ENCODE data around the gene TCF7L1.

TCF7L1 gene

DNA sequence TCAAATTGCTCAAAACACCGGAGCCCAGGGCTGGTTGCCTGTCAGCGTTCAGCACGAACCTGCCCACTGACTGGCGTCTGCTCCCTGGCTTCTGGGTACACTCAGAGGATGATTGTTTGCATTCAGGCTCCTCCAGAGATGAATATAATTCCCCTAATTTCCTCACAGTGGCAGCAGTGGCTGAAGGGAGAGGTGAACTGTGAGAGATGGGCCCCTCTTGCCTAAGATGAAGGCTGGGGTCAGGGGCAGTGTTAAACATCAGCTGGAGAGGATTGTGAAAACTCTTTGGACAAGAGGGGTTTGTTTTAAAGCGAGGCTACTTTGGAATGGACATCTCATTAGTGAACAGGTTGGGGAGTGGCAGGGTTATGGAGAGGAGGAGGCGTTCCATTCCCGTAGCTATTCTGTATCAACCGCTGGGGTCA, 31.0 kb downstream of the TCF7L1 start:
- no peak for DNase-seq (ENCODE audit: low spot score)

DNA sequence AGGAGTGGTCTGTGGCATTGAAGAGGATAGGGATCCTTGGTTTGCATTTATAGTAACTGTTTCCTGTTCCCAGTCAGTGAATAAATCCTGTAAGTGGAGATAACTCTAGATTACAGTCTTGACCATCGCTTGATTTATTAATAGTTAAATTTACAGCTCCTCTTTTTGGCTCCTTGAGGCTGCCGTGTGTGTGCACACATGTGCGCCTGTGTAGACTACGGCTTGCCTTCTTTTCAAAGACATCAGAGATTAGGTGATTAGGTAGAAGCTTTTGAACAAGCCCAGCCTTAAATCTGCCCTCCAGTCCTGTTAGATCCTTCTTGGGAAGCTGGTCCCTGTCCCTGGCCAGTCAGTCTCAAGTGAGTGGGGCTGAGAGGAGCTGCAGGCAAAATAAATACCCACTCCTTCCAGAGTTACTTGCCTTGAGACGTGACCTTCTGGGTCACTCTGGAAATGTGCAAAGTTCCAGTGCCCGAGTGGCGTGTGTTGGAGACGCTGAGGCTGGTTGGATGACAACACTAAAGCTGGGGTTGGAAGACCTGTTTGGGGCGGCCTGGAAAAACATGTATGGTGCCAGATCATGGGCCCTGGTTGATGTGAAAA, 32.0 kb downstream of the TCF7L1 start:
- DNase-seq (ENCODE audit: low spot score) = no peak

DNA sequence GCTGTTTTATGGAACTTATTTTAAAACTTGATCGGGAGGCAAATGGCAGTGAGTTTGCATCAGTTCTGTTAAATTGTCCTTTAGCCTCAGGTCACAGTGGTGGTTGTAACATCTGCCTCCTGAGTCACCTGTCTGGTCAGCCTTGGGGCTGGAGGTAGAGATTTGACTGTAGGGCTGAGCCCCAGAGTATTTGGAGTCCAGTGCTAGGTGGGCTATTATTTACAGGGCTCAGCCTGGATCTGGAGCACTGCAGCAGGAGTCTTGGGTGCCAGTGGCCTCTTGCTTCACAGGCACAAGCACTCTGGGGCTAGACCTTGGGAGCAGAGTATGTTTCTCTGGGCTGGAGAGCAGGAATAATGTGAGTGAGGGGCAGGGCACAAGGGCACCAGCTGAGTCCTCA, 32.8 kb downstream of the TCF7L1 start:
- DNase-seq (ENCODE audit: low spot score) = no peak

DNA sequence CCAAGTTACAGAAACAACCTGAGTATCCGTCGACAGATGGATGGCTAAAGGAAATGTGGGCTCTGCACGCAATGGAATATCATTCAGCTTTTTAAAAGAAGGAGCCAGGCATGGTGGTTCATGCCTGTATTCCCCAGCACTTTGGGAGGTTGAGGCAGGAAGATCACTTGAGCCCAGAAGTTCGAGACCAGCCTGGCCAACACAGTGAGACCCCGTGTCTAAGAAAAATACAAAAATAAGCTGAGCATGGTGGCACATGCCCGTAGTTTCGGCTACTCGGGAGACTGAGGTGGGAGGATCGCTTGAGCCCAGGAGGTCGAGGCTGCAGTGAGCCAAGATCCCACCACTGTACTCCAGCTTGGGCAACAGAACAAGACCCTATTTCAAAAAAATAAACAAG, 34.3 kb downstream of the TCF7L1 start:
- no peak for DNase-seq (ENCODE audit: low spot score)

DNA sequence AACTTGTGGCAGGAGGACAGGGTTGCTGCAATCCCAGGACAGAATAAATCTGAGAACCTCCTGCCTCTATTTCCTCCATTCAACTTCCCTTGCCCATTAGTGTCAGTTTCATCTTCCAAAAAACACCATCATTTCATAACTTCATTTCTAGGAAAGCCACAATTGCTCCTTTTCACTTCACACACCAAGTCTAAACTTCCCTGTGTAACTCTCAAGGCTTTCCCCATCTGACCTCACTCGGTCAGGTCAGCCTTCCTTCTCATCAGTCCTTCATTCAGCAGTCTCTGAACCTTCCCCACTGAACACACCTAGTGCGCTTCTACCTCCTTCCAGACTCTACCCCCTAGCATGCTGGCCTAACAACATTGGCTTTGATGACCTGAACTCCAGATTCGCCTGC, 35.8 kb downstream of the TCF7L1 start:
- DNase-seq (ENCODE audit: low spot score) = no peak

DNA sequence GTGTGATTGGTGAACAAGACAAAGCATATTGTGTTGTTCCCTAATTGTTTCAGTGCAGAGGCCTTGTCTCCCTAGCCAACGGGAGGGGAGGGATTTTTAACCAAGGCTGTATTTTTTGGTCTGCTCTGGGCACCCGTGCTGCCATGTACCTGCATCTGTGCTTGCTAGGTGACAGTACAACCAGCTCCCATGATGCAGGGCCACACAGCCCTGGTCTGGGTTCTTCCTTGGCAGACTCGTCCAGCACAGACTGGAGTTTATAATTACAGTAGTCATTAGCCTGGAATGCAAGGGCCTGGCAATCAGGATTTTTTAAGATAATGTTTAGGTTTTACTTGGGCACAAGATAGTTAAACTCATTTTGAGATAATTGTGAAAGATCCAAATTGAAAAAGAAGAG, 36.4 kb downstream of the TCF7L1 start:
- no peak for DNase-seq (ENCODE audit: low spot score)

DNA sequence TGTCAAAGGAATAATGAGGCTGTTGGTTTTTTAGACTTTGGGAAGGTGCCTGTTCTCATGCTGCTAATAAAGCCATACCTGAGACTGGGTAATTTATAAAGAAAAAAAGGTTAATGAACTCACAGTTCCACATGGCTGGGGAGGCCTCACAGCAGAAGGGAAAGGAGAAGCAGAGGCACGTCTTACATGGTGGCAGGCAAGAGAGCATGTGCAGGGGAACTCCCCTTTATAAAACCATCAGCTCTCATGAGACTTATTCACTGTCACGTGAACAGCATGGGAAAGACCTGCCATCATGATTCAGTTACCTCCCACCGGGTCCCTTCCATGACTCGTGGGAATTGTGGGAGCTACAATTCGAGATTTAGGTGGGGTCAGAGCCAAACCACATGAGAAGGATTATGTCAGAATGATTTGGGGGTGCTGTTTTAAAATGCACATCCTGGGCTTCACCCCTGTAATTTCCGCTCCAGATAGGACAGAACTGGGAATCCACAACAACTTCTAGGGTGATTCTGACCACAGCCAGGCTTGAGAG, 37.8 kb downstream of the TCF7L1 start:
- DNase-seq (ENCODE audit: low spot score) = no peak

DNA sequence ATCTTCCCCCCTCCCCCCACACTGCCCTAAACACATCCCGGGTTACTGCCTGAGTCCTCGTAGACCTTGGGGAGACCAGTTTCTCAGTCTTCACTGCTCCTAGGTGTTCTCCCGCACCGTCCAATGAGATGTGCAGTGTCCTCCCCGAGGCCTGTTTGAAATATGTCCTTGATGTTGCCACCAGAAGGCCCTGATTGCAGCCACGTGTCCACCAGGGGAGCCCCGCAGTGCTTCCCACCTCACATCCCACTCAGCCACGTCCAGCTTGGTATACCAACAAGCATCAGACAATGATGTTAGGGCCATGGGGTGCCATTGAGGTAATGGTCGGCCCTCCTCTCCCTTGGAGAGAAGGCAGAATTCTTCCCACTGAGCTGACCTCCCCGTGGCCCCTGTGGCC, 38.7 kb downstream of the TCF7L1 start:
- DNase-seq (ENCODE audit: low spot score) = no peak

DNA sequence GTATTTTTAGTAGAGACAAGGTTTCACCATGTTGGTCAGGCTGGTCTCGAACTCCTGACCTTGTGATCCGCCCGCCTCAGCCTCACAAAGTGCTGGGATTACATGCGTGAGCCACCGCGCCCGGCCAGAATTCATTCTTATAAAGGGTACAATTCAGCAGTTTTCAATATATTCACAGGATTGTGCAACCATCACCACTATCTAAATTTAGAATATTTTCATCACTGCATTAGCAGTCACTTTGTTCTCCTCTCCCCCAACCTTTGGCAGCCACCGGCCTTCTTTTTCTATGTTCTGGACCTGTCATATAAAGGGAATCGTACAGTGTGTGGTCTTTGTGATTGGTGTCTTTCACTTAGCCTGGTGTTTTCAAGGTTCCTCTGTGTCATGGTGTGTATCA, 40.7 kb downstream of the TCF7L1 start:
- DNase-seq (ENCODE audit: low spot score) = no peak

DNA sequence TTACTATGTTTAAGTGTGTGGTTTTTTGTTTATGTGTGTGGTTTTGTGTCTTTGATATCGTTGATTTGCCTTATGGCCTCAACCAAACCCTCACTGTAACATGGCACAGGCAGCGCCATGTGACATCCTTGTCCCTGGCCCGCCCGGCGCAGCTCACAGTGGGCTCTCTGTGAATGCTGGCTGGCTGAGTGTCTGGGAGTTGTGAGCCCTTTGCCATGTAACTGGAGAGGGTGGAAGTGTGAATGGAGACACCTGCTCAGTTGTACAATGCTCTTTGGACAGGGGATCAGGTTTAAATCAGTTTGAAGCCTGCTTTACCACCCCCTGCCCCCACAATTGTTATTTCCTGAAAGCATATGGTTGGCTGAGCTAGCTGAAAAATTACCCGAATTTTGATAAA, 41.8 kb downstream of the TCF7L1 start:
- DNase-seq (ENCODE audit: low spot score) = no peak

DNA sequence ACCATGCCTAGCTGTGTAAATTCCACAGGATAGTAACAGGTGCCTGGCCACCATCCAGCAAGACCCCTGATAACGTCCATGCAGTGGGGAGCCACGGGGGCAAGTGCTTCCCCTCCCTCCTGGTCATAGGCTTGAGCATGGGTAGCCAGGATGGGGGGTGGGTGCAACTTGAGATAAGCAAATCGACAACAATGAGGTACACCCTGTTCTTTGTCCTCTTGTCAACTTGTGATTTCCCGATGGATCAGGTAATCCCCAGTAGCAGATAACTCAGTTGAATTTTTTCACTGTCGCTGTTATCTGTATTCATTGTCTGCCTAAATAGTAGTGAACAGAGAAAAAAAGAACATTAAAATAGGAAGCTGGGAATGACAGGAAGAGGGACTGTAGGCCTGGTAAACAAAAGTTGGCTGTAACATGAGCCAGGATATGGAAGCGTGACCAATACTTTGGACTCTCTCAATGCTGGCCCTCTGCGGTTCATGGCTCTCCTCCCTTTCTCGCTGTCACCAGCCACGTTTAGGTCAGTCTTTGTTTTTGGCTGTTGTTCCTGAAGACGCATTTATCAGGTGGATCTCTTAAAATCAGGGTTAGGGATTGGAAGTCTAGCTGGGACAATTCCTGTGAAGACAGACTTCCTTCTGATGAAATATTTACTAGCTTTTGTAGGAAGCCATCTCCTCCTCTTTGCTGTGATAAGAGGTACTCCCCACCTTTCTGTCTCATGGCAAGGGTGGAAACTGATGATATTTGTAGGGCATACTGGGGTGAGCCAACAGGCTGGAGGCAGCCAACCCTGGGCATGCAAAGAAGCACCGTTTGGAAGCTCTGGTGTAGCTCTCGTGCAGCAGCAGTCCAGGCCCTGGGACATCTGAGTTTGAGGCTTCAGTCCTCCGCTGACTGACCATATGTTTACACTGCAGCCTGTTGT, 42.4 kb downstream of the TCF7L1 start:
- no peak for DNase-seq (ENCODE audit: low spot score)

DNA sequence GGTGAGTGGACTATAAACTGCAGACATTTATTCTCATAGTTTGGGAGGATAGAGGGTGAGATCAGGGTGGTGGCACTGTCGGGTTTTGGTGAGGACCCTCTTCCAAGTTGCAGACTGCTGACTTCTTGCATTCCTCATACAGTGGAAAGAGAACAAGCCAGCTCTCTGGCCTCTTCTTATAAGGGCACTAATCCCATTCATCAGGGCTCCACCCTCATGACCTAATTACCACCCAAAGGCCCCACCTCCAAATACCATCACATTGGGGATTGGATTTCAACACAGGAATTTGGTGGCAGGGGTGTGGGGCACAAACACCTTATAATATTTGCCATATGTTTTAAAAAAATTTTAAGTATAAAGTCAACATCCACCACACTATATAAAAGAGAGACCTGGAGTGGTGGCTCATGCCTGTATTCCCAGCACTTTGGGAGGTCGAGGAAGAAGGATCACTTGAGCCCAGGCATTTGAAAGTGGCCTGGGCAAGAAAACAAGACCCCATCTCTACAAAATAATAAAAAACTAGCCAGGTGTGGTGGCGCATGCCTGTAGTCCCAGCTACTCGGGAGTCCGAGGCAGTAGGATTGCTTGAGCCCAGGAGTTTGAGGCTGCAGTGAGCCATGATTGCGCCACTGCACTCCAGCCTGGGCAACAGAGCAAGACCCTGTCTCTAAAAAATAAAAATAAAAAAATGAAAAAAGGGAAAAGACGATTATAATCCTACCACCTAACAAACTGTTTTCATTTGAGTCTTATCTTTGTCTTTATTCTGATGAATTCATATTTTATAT, 44.0 kb downstream of the TCF7L1 start:
- DNase-seq (ENCODE audit: low spot score) = no peak

DNA sequence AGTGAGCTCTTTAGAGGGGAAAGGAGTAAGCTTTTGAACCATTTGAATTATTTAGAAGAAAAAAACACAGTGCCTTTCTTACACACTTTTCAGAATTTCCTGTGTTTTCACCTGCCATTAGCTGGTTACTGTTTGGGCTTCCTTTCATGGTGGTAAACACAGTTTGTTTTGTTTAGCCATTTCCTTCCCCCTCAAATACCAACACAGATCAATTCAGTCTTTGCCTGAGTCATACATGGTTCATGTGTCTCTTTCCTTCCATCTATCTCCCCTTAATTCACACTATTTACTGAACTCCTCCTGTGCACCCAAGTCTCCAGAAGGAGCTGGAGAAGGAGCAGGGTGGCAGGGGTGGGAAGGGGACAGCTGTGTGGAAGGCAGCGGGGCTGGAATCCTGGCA, 45.0 kb downstream of the TCF7L1 start:
- DNase-seq (ENCODE audit: low spot score) = no peak

DNA sequence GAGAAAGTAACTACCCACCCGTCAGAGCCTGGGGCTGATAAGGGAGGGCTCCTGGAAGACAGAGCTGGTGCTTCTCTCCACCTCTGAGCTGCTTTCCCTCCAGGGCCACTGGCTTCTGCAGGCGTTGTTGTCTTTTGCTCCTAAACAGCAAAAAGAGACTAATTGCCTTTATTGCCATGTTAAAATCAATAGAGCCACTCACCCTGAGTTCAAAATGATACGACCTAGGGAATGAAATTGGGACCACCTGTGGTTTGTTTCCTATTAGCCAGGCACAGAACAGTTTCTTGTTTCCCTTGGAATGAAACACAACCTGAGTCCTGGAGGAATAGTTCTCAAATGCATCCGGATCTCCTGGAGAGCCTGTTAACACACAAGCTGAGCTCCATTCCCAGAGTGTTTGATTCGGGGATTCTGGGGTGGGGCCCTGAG, 45.8 kb downstream of the TCF7L1 start:
- no peak for DNase-seq (ENCODE audit: low spot score)

DNA sequence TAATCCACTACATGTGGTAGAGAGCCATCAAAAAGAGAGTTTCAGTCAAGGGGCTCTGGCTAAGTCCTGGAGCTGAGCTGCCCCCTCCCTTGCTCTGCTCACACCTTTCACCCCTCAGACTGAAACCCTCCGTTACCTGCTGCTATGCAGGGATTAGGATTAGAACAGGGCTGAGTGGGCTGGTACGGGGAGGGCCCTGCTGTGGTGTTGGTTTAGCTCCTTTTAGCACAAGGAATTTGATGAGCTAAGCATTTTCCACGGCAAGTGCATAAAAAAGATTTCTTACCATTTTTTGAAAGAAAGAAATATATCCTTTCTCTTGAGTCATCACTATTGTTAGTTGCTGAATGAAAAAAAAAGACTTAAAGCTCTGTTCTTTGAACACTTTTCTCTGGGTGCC, 46.3 kb downstream of the TCF7L1 start:
- DNase-seq (ENCODE audit: low spot score) = no peak

DNA sequence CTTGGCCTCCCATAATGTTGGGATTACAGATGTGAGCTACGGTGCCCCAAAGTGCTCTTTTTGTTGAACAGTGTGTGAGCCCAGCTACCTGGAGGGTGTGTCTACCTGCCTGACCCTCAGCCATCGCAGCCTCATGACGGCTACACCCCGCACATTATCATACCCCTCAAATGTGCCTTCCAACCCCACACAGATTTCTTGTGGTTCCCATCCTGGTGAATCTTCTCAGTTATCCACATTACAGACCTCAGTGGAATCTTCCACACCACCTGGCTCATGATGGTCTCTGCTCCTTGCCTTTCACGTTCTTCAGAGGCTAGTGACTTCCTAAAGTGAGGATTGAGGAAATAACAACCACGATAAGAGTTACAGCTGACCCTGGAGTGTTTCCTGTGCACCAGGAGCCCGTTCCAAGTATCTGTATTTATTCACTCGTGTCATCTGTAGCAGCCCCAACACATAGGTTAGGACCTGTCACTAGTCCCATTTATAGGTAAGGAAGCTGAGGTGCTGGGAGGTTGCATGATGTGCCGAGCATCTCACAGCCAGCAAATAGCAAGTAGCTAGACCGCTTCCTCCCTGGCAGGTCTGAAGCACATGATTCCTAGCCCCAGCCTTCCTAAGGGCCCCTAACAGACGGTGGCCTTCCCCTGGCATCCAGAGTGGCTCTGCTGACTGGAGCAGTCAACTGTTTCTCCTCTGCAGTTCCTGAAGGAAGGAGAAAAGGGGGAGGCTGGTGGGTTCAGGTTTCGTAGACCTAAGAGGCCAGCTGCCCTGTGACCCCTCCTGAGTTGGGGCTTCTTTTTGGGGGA, 47.3 kb downstream of the TCF7L1 start:
- DNase-seq (ENCODE audit: low spot score) = no peak

DNA sequence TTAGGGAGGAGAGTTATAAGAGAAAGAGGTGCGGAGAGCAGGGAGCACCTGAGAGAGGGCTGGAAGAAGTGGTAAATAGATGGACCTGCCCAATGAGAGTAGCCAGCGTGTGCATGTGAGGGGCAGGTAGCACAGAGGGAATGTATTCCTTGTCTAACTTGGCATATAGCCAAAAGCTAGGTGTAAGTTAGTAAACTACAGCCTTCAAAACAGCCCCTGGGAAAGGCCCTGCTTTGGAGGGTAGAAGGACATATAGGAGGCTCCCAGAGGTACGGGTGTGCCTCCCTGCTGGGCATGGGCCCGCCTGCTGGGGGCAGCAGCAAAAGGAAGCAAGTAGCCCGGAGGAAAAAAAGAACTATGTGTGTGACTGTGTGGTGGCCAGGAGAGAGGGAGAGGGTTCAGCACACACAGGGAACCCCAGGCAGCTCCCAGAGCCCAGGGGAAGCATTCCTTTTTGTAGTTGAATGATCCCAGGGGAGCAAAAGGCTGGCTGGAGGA, 48.0 kb downstream of the TCF7L1 start:
- DNase-seq (ENCODE audit: low spot score) = peak; percentile 5

DNA sequence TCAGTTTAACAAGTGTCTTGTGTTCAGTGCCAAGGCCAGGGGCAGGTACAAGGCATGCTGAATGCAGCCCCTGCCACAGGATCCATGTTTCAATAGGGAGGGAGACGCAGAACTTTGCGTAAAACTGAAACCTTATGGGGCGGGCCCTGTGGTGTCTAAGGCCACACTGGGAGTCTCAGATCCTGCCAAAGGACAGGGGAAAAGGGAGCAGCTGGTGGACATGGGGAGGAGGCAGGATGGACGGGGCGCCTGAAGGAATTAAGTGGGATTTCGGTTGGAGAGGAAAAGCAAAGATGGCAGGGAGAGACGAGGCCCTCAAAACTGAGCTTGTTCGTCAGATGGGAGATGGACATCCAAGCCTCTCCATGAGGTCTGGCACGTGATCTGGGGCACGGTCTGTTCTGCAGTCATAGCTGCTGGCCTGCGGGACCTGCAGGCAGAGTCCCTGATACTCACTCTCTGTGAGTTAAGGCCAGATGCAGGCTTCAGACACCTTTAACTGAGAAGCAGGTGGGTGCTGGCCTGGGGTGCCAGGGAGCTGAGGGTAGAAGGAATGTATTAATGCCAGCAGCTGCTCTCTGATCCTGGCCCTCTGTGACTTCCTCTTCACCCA, 48.8 kb downstream of the TCF7L1 start:
- DNase-seq (ENCODE audit: low spot score) = no peak

DNA sequence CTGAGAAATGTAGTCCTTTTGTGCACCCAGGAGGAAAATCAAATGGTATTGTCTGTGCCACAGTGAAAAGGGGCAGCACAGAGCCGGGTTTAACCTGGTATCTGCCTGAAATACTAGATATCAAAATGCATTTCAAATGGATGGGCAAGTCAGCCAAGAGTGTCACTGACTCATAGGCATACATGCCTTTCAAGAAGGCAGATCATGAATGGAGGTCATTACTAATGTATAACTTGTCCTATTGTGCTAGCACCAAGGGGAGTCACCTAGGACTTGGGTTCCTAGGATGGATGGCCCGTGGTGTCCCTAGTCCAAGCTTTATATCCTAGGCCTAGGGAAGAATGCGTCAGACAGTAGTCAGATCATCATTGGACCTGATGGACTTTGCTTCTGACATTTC, 49.9 kb downstream of the TCF7L1 start:
- DNase-seq (ENCODE audit: low spot score) = peak; percentile 10

DNA sequence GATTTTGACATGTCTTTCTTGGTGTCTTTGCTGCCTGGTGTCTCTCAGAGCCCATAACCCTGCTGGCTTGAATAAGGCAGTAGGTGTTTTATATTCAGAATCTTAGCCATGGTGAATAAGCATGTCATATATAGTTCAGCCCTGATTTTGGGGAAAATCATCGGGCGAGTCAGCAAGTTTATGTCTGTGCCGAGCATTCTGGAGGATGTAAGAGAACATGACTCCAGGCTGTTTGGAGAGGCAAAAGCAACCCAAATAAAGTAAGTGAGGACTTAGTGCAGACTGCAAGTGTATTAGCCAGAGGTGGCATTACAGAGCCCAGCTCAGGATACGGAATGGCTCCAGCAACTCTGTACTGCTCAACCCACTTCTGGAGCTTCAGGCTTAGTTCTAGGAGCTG, 50.3 kb downstream of the TCF7L1 start:
- no peak for DNase-seq (ENCODE audit: low spot score)

DNA sequence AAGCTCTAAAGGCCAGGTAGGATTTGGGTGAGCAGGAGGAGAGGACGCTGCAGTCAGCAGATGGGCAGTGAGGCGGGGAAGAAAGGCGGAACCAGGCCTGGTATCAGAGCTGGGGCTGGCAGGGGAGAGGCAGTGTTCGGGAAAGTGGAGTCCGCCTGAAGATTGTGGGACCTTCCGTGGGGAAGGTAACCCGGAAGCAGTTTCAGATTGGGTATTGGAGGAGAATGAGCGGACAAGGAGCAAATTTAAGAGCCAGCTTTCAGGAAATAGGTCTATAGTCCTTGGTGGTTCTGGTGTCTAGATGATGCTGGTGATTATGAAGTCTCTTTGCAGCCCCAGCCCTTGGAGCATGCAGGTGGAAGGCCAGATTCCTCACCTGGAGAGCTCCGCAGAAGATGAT, 51.0 kb downstream of the TCF7L1 start:
- DNase-seq (ENCODE audit: low spot score) = no peak

Data from kidney tubule cell (primary cell).